HepG2 (cell line): ENCODE measurements around the gene PLXNA4.

Experiments used
- ZNF263 ChIP-seq: sonication (generic); formaldehyde crosslinking; IDR thresholded peaks from 2 replicates; pipeline ENCODE4 v1.4.0; 2020; ENCODE audit warnings: missing genetic modification reagents
- ZNF282 ChIP-seq: fragments of 450-650 bp; IDR thresholded peaks from 2 replicates; pipeline ENCODE4 v1.6.1; 2018; ENCODE audit not compliant: partially characterized antibody
- ZNF598 ChIP-seq: sonication (generic); formaldehyde crosslinking; IDR thresholded peaks from 2 replicates; pipeline ENCODE4 v1.5.1; 2020; ENCODE audit warnings: mild to moderate bottlenecking, missing genetic modification reagents, borderline replicate concordance
- TF ChIP-seq, protein P1 (sequence below): sonication (generic); formaldehyde crosslinking; IDR thresholded peaks from 2 replicates; pipeline ENCODE4 v1.4.0; 2020; ENCODE audit warnings: mild to moderate bottlenecking, missing genetic modification reagents
- TF ChIP-seq, protein P2 (sequence below): sonication (generic); formaldehyde crosslinking; IDR thresholded peaks from 2 replicates; pipeline ENCODE4 v1.5.0; 2020; ENCODE audit warnings: mild to moderate bottlenecking, missing genetic modification reagents, moderate library complexity
- TF ChIP-seq, protein P3 (sequence below): sonication (generic); formaldehyde crosslinking; IDR thresholded peaks from 2 replicates; pipeline ENCODE4 v1.4.0; 2020; ENCODE audit warnings: missing genetic modification reagents, mild to moderate bottlenecking, borderline replicate concordance

DNA sequence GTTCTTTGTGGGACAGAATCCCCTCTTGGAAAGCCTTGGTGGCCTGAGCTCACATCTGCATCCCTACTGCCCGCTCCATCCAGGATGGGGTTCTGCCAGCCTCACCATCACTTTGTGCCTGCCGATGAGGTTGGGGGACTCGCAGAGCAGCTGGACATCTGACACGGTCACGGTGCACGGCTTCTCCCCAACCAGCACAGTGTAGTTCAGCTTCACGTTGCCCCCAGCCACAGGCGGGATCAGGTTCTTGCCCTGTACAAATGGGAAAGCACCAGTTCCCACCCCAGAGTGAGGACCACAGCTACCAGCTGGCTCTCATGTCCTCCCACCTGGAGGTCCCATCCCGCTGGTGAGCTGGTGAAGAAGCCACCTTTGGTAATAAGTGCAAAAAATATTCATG is 395.8 kb downstream of the PLXNA4 start:
- no peak for TF ChIP-seq ZNF263
- TF ChIP-seq ZNF598 (CRISPR knock-in tag), result no peak
- TF ChIP-seq, protein P1, sequence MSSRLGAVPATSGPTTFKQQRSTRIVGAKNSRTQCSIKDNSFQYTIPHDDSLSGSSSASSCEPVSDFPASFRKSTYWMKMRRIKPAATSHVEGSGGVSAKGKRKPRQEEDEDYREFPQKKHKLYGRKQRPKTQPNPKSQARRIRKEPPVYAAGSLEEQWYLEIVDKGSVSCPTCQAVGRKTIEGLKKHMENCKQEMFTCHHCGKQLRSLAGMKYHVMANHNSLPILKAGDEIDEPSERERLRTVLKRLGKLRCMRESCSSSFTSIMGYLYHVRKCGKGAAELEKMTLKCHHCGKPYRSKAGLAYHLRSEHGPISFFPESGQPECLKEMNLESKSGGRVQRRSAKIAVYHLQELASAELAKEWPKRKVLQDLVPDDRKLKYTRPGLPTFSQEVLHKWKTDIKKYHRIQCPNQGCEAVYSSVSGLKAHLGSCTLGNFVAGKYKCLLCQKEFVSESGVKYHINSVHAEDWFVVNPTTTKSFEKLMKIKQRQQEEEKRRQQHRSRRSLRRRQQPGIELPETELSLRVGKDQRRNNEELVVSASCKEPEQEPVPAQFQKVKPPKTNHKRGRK (CRISPR knock-in tag), result no peak
- TF ChIP-seq, protein P2, sequence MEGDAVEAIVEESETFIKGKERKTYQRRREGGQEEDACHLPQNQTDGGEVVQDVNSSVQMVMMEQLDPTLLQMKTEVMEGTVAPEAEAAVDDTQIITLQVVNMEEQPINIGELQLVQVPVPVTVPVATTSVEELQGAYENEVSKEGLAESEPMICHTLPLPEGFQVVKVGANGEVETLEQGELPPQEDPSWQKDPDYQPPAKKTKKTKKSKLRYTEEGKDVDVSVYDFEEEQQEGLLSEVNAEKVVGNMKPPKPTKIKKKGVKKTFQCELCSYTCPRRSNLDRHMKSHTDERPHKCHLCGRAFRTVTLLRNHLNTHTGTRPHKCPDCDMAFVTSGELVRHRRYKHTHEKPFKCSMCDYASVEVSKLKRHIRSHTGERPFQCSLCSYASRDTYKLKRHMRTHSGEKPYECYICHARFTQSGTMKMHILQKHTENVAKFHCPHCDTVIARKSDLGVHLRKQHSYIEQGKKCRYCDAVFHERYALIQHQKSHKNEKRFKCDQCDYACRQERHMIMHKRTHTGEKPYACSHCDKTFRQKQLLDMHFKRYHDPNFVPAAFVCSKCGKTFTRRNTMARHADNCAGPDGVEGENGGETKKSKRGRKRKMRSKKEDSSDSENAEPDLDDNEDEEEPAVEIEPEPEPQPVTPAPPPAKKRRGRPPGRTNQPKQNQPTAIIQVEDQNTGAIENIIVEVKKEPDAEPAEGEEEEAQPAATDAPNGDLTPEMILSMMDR (CRISPR knock-in tag), result no peak
- TF ChIP-seq, protein P3, sequence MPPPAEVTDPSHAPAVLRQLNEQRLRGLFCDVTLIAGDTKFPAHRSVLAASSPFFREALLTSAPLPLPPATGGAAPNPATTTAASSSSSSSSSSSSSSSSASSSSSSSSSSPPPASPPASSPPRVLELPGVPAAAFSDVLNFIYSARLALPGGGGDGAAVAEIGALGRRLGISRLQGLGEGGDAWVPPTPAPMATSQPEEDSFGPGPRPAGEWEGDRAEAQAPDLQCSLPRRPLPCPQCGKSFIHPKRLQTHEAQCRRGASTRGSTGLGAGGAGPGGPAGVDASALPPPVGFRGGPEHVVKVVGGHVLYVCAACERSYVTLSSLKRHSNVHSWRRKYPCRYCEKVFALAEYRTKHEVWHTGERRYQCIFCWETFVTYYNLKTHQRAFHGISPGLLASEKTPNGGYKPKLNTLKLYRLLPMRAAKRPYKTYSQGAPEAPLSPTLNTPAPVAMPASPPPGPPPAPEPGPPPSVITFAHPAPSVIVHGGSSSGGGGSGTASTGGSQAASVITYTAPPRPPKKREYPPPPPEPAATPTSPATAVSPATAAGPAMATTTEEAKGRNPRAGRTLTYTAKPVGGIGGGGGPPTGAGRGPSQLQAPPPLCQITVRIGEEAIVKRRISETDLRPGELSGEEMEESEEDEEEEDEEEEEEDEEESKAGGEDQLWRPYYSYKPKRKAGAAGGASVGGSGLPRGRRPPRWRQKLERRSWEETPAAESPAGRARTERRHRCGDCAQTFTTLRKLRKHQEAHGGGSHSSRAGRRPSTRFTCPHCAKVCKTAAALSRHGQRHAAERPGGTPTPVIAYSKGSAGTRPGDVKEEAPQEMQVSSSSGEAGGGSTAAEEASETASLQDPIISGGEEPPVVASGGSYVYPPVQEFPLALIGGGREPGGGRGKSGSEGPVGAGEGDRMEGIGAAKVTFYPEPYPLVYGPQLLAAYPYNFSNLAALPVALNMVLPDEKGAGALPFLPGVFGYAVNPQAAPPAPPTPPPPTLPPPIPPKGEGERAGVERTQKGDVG (CRISPR knock-in tag), result no peak
- TF ChIP-seq ZNF282, result no peak
